K562 (cell line): ENCODE results near the gene XPR1. TPM values are rescaled to one million over a fixed set of nuclear protein-coding genes. Genes with fewer than 3 reads are reported as not detected.

Source experiments
- ATAC-seq: fragments of 200-7000 bp; cut with Tn5 transposase; 3 replicates; pipeline ENCODE4 v1.9.1; 2020; ENCODE audit warnings: moderate library complexity
- BruUV-seq: library from RNA; stranded (reverse); fragments of 400-500 nt; replicated peaks from 2 replicates; lab custom pipeline; 2021; lab: Mats Ljungman, UMichigan
- CTCF ChIA-PET: fragments of 300-600 bp; formaldehyde crosslinking; extraction: SDS; loops from one replicate; lab custom pipeline; 2021; ENCODE audit warnings: low intra/inter-chr PET ratio; lab: Yijun Ruan, JAX
- POLR2A ChIA-PET: fragments of 300-600, 350-650 bp; sonication (Branson Sonifier 250); formaldehyde crosslinking; extraction: SDS; loops from one replicate; lab custom pipeline; 2021; ENCODE audit warnings: antibody characterized with exemption, inconsistent platforms; lab: Yijun Ruan, JAX
- DNase-seq, 4 experiments: peaks; one replicate each; pipeline versions ENCODE4 v3.0.0 to v3.0.0-alpha.2; 2011 to 2018; ENCODE audit warnings: low spot score in 3 of 4, mixed read lengths in 3 of 4; ENCODE audit errors: extremely low read depth in 1 of 4
- FAIRE-seq: peaks from 2 replicates; lab custom pipeline; 2011; peaks lifted over from hg19 to GRCh38; lab: Jason Lieb, UNC
- H2AFZ ChIP-seq: 2 replicates; pipeline ENCODE4 v1.6.0; 2011; ENCODE audit warnings: low read depth, low read length, control low read depth, inconsistent platforms
- H3K27ac ChIP-seq: fragments of 200-600 bp; 3 replicates; pipeline ENCODE4 v1.8.0; 2011; ENCODE audit warnings: low read depth, mild to moderate bottlenecking, control low read depth, inconsistent platforms, low read length, moderate library complexity, mixed read lengths; ENCODE audit errors: extremely low read depth
- H3K27me3 ChIP-seq, 2 experiments: fragments of 300-600 bp in 1 of 2; 2 replicates in 1 of 2; 3 replicates in 1 of 2; pipeline versions ENCODE4 v1.6.0 to v1.8.0; 2011; ENCODE audit warnings: inconsistent platforms in 2 of 2, low read length in 2 of 2, mild to moderate bottlenecking in 1 of 2, mixed read lengths in 1 of 2, moderate library complexity in 1 of 2; ENCODE audit not compliant: control insufficient read depth in 2 of 2, insufficient read depth in 2 of 2
- H3K36me3 ChIP-seq: fragments of 300-600 bp; 3 replicates; pipeline ENCODE4 v1.8.0; 2011; ENCODE audit warnings: mild to moderate bottlenecking, low read length, inconsistent platforms; ENCODE audit not compliant: control insufficient read depth, insufficient read depth
- H3K4me1 ChIP-seq, 2 experiments: fragments of 200-600 bp in 1 of 2; replicated peaks in 1 of 2; 2 replicates in 1 of 2; 3 replicates in 1 of 2; pipeline versions ENCODE4 v1.5.1 to v1.8.0; 2011; ENCODE audit warnings: inconsistent platforms in 2 of 2, low read length in 2 of 2, mild to moderate bottlenecking in 1 of 2, mixed read lengths in 1 of 2, moderate library complexity in 1 of 2; ENCODE audit not compliant: control insufficient read depth in 2 of 2, insufficient read depth in 2 of 2
- H3K4me2 ChIP-seq: 2 replicates; pipeline ENCODE4 v1.6.1; 2011; ENCODE audit warnings: low read length, control low read depth, inconsistent platforms, mixed read lengths; ENCODE audit not compliant: insufficient read depth
- H3K4me3 ChIP-seq: fragments of 200-600 bp; sonication (generic), shearing (Covaris generic); 2 replicates; pipeline ENCODE4 v1.5.1; 2016; ENCODE audit warnings: control low read depth, inconsistent platforms
- H3K79me2 ChIP-seq: fragments of 200-600 bp; 3 replicates; pipeline ENCODE4 v1.8.0; 2011; ENCODE audit warnings: low read length, inconsistent platforms; ENCODE audit not compliant: control insufficient read depth, insufficient read depth
- H3K9ac ChIP-seq, 2 experiments: 2 replicates each; pipeline versions ENCODE4 v1.6.0 to v1.6.1; 2011; ENCODE audit warnings: low read depth in 2 of 2, low read length in 2 of 2, control low read depth in 1 of 2, inconsistent platforms in 1 of 2, mild to moderate bottlenecking in 1 of 2, mixed read lengths in 1 of 2; ENCODE audit not compliant: insufficient read depth in 1 of 2
- H3K9me1 ChIP-seq: one replicate; pipeline ENCODE4 v1.6.0; 2011; ENCODE audit warnings: inconsistent platforms, mild to moderate bottlenecking, low read length, moderate library complexity; ENCODE audit not compliant: control insufficient read depth, insufficient read depth
- H3K9me3 ChIP-seq: replicated peaks from 2 replicates; pipeline ENCODE4 v1.5.1; 2011; ENCODE audit warnings: low read depth, low read length, inconsistent platforms; ENCODE audit not compliant: control insufficient read depth, insufficient read depth
- H4K20me1 ChIP-seq: replicated peaks from 2 replicates; pipeline ENCODE4 v1.6.1; 2011; ENCODE audit warnings: low read length, inconsistent platforms, mixed read lengths; ENCODE audit not compliant: control insufficient read depth, insufficient read depth
- ATF3 ChIP-seq, 2 experiments: fragments of 450-650 bp in 1 of 2; sonication (generic) in 1 of 2; formaldehyde crosslinking in 1 of 2; IDR thresholded peaks in 1 of 2; conservative IDR thresholded peaks in 1 of 2; 2 replicates each; pipeline versions ENCODE4 v1.6.1 to v1.8.1; 2016 to 2023; ENCODE audit warnings: mild to moderate bottlenecking in 2 of 2, moderate library complexity in 2 of 2, inconsistent platforms in 1 of 2, missing genetic modification reagents in 1 of 2
- BMI1 ChIP-seq: fragments of 150-350 bp; IDR thresholded peaks from 2 replicates; pipeline ENCODE4 v1.6.1; 2014; ENCODE audit warnings: low read length
- BRF2 ChIP-seq: IDR thresholded peaks from 3 replicates; pipeline ENCODE4 v1.6.1; 2011; ENCODE audit warnings: borderline replicate concordance, mild to moderate bottlenecking; ENCODE audit not compliant: insufficient read length, insufficient read depth
- CXXC5 ChIP-seq: fragments of 250-450 bp; sonication (Bioruptor Pico); IDR thresholded peaks from 2 replicates; pipeline ENCODE4 v1.8.0; 2022; ENCODE audit warnings: inconsistent platforms, mild to moderate bottlenecking, moderate library complexity
- JUND ChIP-seq, 2 experiments: IDR thresholded peaks; 2 replicates in 1 of 2; 3 replicates in 1 of 2; pipeline ENCODE4 v1.6.1; 2011; ENCODE audit warnings: borderline replicate concordance in 2 of 2, low read depth in 2 of 2, low read length in 2 of 2, improper control_type of control experiment in 1 of 2, missing biosample characterization in 1 of 2, missing genetic modification characterization in 1 of 2, missing genetic modification reagents in 1 of 2
- NFE2L1 ChIP-seq: fragments of 450-650 bp; IDR thresholded peaks from 2 replicates; pipeline ENCODE4 v1.6.1; 2016; ENCODE audit warnings: missing genetic modification characterization, low read depth, mild to moderate bottlenecking, missing compliant biosample characterization, moderate library complexity, borderline replicate concordance
- RFX1 ChIP-seq: fragments of 450-650 bp; IDR thresholded peaks from 2 replicates; pipeline ENCODE4 v1.6.1; 2016; ENCODE audit warnings: mild to moderate bottlenecking, moderate library complexity
- SOX6 ChIP-seq: fragments of 450-650 bp; IDR thresholded peaks from 2 replicates; pipeline ENCODE4 v1.6.1; 2014; ENCODE audit warnings: mild to moderate bottlenecking
- ZFX ChIP-seq: sonication (generic); formaldehyde crosslinking; IDR thresholded peaks from 2 replicates; pipeline ENCODE4 v1.8.0; 2022; ENCODE audit warnings: mild to moderate bottlenecking, missing genetic modification reagents, moderate library complexity
- ZNF143 ChIP-seq: sonication (generic); formaldehyde crosslinking; IDR thresholded peaks from 2 replicates; pipeline ENCODE4 v1.9.0; 2022; ENCODE audit warnings: mild to moderate bottlenecking, missing genetic modification reagents
- ZNF324 ChIP-seq: fragments of 250-450 bp; sonication (Bioruptor Pico); IDR thresholded peaks from 2 replicates; pipeline ENCODE4 v1.4.0; 2020; ENCODE audit warnings: mild to moderate bottlenecking
- ZNF408 ChIP-seq: fragments of 250-450 bp; sonication (Bioruptor Pico); IDR thresholded peaks from 2 replicates; pipeline ENCODE4 v1.4.0; 2020; ENCODE audit warnings: low read depth, mild to moderate bottlenecking, moderate library complexity
- WGBS: fragments of 100-300 bp; shearing (Covaris generic); methylation state at CpG from one replicate; pipeline ENCODE4 v1.1.6; 2016; ENCODE audit warnings: low coverage, mixed read lengths; ENCODE audit not compliant: insufficient coverage; ENCODE audit errors: missing lambda C conversion rate; 5-methylcytosine and 5-hydroxymethylcytosine counted together
- in situ Hi-C: fragments of 300-500 bp; cut with MboI; formaldehyde crosslinking; loops from 4 replicates; pipeline ENCODE4 v1.15.0; 2018; ENCODE audit warnings: inconsistent platforms, mixed read lengths
- intact Hi-C: fragments of 100-400 bp; cut with micrococcal nuclease; formaldehyde crosslinking; loops from 2 replicates; pipeline ENCODE4 v1.14.2; 2022
- polyA plus RNA-seq, 8 experiments: library from polyadenylated mRNA; depleted of rRNA in 4 of 8; stranded (reverse) in 5 of 8; unstranded in 3 of 8; fragments of >200 nt; fragmentation: Nextera tagmentation in 2 of 8; fragmentation: Illumina TruSeq in 1 of 8; extraction: Ambion mirVana in 2 of 8; extraction: Trizol in 1 of 8; gene quantifications; 2 replicates each; pipeline versions ENCODE4 v1.2.1 to v1.2.3, GENCODE V29; 2011 to 2014; ENCODE audit warnings: inconsistent platforms in 1 of 8, missing spikeins in 1 of 8
- total RNA-seq, 7 experiments: library from RNA; depleted of rRNA in 6 of 7; stranded (reverse); fragments of >200 nt in 6 of 7; fragmentation: Illumina TruSeq in 2 of 7; extraction: Trizol in 2 of 7; gene quantifications; 2 replicates each; pipeline versions ENCODE4 v1.2.1 to v1.2.3, GENCODE V29; 2011 to 2021; ENCODE audit warnings: low replicate concordance in 1 of 7

Gene XPR1
- total and polyA plus RNA-seq, 9 of the 15 experiments (the other 6 are each of a cell fraction or from before 2014, with no cell fraction given): 3.0 to 66.2 (median 38.6) TPM

GRCh38 chr1:180593382-180593781 lies 38.4 kb upstream of the XPR1 start:
- no peak overlapping the region for H3K27ac ChIP-seq
- WGBS: 45% methylated on average over 3 of the region's 3 CpGs
- TF ChIP-seq ZFX: 0 out of 2 replicates have a peak, but pooled peaks have one; percentile 13
- no peak for TF ChIP-seq CXXC5
- no peak for TF ChIP-seq ZNF408 (CRISPR knock-in tag)
- H4K20me1 ChIP-seq: no peaks in the 10 kb centered on the region
- ChIA-PET CTCF (no interaction called here), POLR2A (interaction anchor here (3.4 kb wide), 1 partner anchor 17 kb away, joined by 18 read pairs; no protein-coding TSS in a partner anchor)
- intact Hi-C loops: no loop called here
- H3K27me3 ChIP-seq: no peaks in the 10 kb centered on the region
- no TSS peak for BruUV-seq
- in situ Hi-C loops: no loop called here
- peaks cover under 1% of the 10 kb centered on the region; the same call in 1 of the 2 replicates for H3K9me3 ChIP-seq
- no peaks in the 10 kb centered on the region for H3K9me1 ChIP-seq
- H3K9ac ChIP-seq: no peak overlapping the region
- H3K36me3 ChIP-seq: no peaks in the 10 kb centered on the region
- peak overlapping the region; percentile 80 for H2AFZ ChIP-seq
- no peak for FAIRE-seq
- H3K79me2 ChIP-seq: no peaks in the 10 kb centered on the region
- peaks cover 4 to 16% of the 10 kb centered on the region in 2 experiments; a peak in 4 of 5 replicates for H3K4me1 ChIP-seq
- H3K4me2 ChIP-seq: no peak overlapping the region
- no peak overlapping the region for H3K4me3 ChIP-seq
- no peak for DNase-seq
- ATAC-seq: peak; percentile 50

- 48% methylated on average over 6 of the region's 6 CpGs for WGBS
- H3K9ac ChIP-seq: peak overlapping the region in 1 of 2 experiments; percentile 17; a peak in 1 of 4 replicates
- H3K27me3 ChIP-seq: no peaks in the 10 kb centered on the region
- H3K36me3 ChIP-seq: no peaks in the 10 kb centered on the region
- no peaks in the 10 kb centered on the region for H3K9me1 ChIP-seq
- POLR2A ChIA-PET: interaction anchor here (0.6 to 3.4 kb wide), 8 partner anchors 8 to 366 kb away, joined by 3 to 18 read pairs (median 3); no protein-coding TSS in a partner anchor
- peak overlapping the region; percentile 75 for H2AFZ ChIP-seq
- in situ Hi-C loops (no loop called here), intact Hi-C loops (no loop called here)
- CTCF ChIA-PET: no interaction called here
- FAIRE-seq (peak; percentile 69), DNase-seq (peak; percentile 45 to 75 (median 60)), ATAC-seq (peak; percentile 74)
- H4K20me1 ChIP-seq: no peaks in the 10 kb centered on the region
- no peak overlapping the region for H3K27ac ChIP-seq
- H3K4me1 ChIP-seq: peaks cover 4 to 21% of the 10 kb centered on the region in 2 experiments; a peak in 4 of 5 replicates
- no peak overlapping the region for H3K4me3 ChIP-seq
- H3K9me3 ChIP-seq: no peaks in the 10 kb centered on the region
- peak overlapping the region; percentile 51 for H3K4me2 ChIP-seq
- BruUV-seq: no TSS peak
- no peaks in the 10 kb centered on the region for H3K79me2 ChIP-seq
- TF ChIP-seq ZNF324 (CRISPR knock-in tag) (no peak), SOX6 (peak; percentile 72; the same call in 1 of the 2 replicates), JUND (IDR thresholded peaks at IDR 0.05; ENCODE audit: borderline replicate concordance, low read depth, low read length) (0 out of 2 replicates have a peak, but pooled peaks have one; percentile 34), JUND (tag; IDR thresholded peaks at IDR 0.05; ENCODE audit: borderline replicate concordance, low read depth, low read length) (peak; percentile 60; the same call in 1 of the 3 replicates), BMI1 (0 out of 2 replicates have a peak, but pooled peaks have one; percentile 24), NFE2L1 (tag) (no peak), ZNF143 (CRISPR knock-in tag) (no peak), RFX1 (peak; percentile 85), ATF3 (IDR thresholded peaks at IDR 0.05) (peak; percentile 41), ATF3 (CRISPR knock-in tag; conservative IDR thresholded peaks at IDR 0.05) (no peak), BRF2 (no peak)
These were observed 37.1 kb upstream of the XPR1 start for GRCh38 chr1:180594723-180595122.
